ENCODE measurements around the gene SFRP5.

The SFRP5 gene

DNA sequence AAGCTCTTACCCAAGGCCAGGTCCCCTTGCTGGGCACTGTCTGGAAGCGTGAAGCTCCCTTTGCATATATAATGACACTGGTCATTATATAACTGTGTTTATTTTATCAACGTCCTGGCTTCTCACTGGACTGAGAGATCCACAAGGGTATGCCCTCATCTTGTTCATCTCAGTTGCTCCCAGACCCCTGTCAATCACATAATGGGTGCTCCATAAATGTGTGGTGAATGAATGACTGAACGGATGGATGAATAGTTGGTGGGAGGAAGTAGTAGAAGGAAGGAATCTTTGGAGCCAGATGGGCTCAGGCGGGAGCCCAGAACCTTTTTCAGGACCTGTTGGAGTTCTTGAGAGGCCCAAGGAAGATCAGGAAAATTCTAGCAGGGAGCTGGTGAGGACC lies 7.7 kb upstream of the SFRP5 start:
- TF ChIP-seq, protein P1, sequence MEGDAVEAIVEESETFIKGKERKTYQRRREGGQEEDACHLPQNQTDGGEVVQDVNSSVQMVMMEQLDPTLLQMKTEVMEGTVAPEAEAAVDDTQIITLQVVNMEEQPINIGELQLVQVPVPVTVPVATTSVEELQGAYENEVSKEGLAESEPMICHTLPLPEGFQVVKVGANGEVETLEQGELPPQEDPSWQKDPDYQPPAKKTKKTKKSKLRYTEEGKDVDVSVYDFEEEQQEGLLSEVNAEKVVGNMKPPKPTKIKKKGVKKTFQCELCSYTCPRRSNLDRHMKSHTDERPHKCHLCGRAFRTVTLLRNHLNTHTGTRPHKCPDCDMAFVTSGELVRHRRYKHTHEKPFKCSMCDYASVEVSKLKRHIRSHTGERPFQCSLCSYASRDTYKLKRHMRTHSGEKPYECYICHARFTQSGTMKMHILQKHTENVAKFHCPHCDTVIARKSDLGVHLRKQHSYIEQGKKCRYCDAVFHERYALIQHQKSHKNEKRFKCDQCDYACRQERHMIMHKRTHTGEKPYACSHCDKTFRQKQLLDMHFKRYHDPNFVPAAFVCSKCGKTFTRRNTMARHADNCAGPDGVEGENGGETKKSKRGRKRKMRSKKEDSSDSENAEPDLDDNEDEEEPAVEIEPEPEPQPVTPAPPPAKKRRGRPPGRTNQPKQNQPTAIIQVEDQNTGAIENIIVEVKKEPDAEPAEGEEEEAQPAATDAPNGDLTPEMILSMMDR (IDR thresholded peaks at IDR 0.05; ENCODE audit: unreplicated experiment in 3 of 3): no peak
- Mint-ChIP-seq H3K27me3 (ENCODE audit: low read depth) (peaks cover 32% of the 10 kb centered on the region), H3K4me3 (no peak overlapping the region), H3K27ac (no peak overlapping the region), H3K9me3 (no peaks in the 10 kb centered on the region), H3K4me1 (peaks cover 16% of the 10 kb centered on the region), H3K36me3 (ENCODE audit: low read depth) (no peaks in the 10 kb centered on the region)

DNA sequence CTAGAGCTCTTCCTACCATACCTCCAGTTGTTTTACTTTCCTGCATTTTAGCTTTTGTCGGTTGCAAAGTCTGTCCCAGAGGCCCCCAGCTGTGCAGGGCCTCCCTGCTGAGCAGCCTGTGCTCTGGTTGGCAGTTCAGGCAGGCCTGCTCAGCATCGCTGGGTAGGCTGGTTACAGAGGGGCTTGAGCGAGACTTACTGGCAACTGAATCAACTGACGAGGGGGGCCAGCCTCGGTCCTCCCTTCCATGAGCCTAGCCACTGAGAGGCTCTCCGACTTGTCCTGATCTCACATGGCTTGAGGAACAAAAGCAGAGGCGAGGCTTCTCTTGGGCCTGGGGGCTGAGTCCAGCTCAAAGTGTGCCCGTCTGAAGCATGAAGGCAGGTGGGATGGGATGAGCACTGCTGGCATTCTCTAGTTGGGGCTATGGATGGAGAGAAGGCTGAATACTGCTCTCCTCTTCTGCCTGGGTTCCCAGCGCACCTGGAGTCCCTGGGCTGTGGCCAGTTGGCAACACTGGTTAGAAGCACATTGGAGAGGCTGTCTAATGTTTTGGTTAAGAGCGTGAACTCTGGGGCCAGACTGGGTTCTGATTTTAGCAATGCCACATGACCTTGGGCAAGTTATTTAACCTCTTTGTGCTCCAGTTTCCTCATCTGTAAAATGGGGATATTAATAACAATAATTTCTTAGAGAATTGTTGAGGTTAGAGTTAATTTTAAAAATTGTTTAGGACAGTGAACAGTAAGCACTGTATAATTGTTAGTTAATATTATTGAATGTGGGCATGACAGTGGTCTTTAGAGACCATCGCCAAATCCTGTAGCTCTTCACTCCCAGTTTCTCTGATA lies 6.9 kb upstream of the SFRP5 start:
- H3K27ac Mint-ChIP-seq: no peak overlapping the region
- peaks cover 40% of the 10 kb centered on the region for H3K27me3 Mint-ChIP-seq (ENCODE audit: low read depth)
- no peak overlapping the region for H3K4me3 Mint-ChIP-seq
- no peaks in the 10 kb centered on the region for H3K9me3 Mint-ChIP-seq
- peaks cover 16% of the 10 kb centered on the region for H3K4me1 Mint-ChIP-seq
- TF ChIP-seq, protein P1 (IDR thresholded peaks at IDR 0.05; ENCODE audit: unreplicated experiment in 3 of 3): no peak
- no peaks in the 10 kb centered on the region for H3K36me3 Mint-ChIP-seq (ENCODE audit: low read depth)

DNA sequence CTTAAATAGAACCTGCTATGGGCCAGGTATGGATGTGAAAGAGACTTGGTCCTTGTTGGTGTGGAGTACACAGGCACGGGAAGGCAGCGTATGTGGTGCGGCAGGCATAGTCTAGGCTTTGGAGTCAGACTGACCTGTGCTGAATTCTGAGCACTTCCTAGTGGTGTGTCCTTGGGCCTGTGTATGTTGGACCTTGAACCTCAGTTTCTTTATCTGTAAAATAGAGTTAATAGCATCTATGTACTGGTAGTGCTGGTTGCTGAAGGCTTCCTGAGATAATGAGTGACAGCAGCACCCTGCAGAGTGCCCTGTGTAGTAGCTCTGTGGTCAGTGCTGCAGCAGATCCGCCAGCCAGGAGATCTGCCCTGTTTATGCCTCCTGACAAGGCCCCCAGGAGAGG lies 5.3 kb upstream of the SFRP5 start:
- TF ChIP-seq, protein P1 (IDR thresholded peaks at IDR 0.05; ENCODE audit: unreplicated experiment in 3 of 3): no peak
- H3K9me3 Mint-ChIP-seq: no peaks in the 10 kb centered on the region
- H3K27me3 Mint-ChIP-seq (ENCODE audit: low read depth): peaks cover 55% of the 10 kb centered on the region
- H3K4me3 Mint-ChIP-seq: no peak overlapping the region
- peaks cover 19% of the 10 kb centered on the region for H3K4me1 Mint-ChIP-seq
- H3K27ac Mint-ChIP-seq: no peak overlapping the region
- no peaks in the 10 kb centered on the region for H3K36me3 Mint-ChIP-seq (ENCODE audit: low read depth)

DNA sequence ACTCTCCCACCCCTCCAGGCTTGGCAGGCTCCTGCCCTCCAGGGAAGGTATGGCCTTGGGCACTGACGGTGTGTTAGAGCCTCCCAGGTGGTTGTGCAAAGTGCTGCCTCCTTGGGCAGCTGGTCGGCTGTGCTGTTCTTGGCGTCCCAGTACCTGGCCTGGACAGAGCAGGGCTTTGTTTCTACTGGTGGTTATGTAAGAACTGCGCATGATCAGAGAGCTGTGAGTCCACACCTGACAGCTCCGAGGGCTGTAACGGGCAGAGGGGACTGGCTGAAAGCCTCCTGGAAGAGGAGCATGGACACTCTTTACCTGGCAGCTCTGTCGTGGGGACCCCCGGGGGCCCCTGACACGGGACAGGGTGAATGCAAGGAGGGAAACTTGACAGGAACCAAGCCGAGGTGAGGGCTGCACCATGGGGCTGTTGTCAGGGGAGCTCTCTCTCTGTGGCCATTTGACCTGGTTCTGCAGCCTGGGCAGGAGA lies 3.1 kb upstream of the SFRP5 start:
- Mint-ChIP-seq H3K27me3 (ENCODE audit: low read depth) (peaks cover 72% of the 10 kb centered on the region), H3K4me3 (no peak overlapping the region), H3K9me3 (no peaks in the 10 kb centered on the region), H3K36me3 (ENCODE audit: low read depth) (no peaks in the 10 kb centered on the region), H3K4me1 (peaks cover 5% of the 10 kb centered on the region), H3K27ac (no peak overlapping the region)
- TF ChIP-seq, protein P1 (IDR thresholded peaks at IDR 0.05; ENCODE audit: unreplicated experiment in 3 of 3): no peak

DNA sequence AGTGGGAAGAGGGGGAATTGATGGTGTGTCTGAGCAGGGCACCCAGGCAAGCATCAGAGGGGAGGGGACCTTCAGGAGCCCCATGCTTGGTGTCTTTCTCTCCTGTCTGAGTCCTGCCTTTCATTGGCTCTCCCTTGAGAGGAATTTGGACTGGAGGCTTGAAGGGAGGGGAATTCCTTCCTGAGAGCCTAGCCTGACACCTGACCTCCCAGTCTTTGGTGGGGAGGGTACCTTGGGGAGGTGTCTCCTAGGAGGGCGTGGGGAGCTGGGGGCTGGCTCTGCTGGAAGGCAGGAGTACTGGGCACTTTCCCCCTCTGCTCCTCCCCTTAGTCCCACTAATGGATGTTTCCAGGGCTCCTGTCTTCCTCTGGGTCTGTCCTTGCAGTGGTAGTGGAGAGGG lies 1.3 kb upstream of the SFRP5 start:
- Mint-ChIP-seq H3K4me3 (no peak overlapping the region), H3K9me3 (no peaks in the 10 kb centered on the region), H3K27me3 (ENCODE audit: low read depth) (peaks cover 82% of the 10 kb centered on the region), H3K27ac (no peak overlapping the region), H3K36me3 (ENCODE audit: low read depth) (no peaks in the 10 kb centered on the region), H3K4me1 (peaks cover 9% of the 10 kb centered on the region)
- TF ChIP-seq, protein P1 (IDR thresholded peaks at IDR 0.05; ENCODE audit: unreplicated experiment in 3 of 3): no peak

Measured in nephron (organoid).